SU-DHL-6 (cell line): ENCODE measurements around the gene DNAH7.

ENCODE experiments used
- CTCF ChIP-seq: fragments of 200-600 bp; sonication (generic); IDR thresholded peaks from one replicate; pipeline ENCODE4 v1.5.1; 2017; ENCODE audit warnings: antibody characterized with exemption, mild to moderate bottlenecking, low read length, moderate library complexity; ENCODE audit not compliant: insufficient read depth, poor library complexity, severe bottlenecking
- EZH2phosphoT487 ChIP-seq: fragments of 200-600 bp; sonication (generic), shearing (Covaris generic); conservative IDR thresholded peaks from 2 replicates; pipeline ENCODE4 v1.6.1; 2018; ENCODE audit warnings: mild to moderate bottlenecking, antibody characterized with exemption, low read length, moderate library complexity, mixed read lengths

GRCh38 chr2:195861821-195862220, 206.8 kb downstream of the DNAH7 start:
- TF ChIP-seq CTCF, result no peak
- no peak for TF ChIP-seq EZH2phosphoT487
